ENCODE results near the gene IGFALS. TPM values are rescaled to one million over a fixed set of nuclear protein-coding genes. Genes with fewer than 3 reads are reported as not detected.

IGFALS gene
- total RNA-seq, 2 donors from 2014 or later = 0.28 to 0.54 TPM

DNA sequence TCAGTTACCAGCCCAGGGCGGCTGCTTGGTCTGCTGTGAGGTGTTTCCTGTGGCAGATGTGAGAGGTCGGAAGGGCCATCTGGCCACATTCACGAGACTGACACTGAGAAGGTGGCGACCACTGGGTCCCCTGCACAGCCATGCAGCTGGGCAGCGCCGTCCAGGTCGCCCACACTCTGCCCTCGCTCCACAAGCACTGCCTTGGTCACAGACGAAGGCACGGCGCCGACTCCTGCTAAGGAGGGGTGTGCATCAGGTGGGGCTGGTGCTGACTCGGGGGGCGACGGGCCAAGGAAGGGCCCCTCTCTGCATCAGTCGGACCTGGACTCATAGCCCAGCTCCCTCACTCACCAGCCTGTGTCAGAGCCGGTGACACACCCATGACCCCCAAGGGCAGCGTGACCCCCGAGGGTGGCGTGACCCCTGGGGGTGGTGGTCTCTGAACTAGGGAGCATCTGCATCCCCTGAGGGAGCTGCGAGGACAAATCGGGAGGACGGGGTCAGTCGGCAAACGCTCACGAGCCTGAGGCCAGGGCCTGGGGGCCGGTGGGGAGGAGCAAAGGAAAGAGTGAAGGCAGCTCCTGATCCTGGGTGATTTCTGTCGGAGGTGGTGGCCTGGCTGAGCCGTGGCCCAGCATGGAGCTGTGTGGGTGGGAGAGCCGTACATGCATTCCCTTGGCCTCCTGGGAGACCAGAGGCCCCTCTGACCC, 52.6 kb downstream of the IGFALS start:
- Histone ChIP-seq H3K4me3 (no peak overlapping the region), H3K27me3 (replicated peaks; ENCODE audit: insufficient read depth) (no peaks in the 10 kb centered on the region), H3K27ac (no peak overlapping the region), H3K36me3 (peaks cover 20% of the 10 kb centered on the region), H3K9me3 (no peaks in the 10 kb centered on the region), H3K4me1 (ENCODE audit: control insufficient read depth in 1 of 2, low read depth in 2 of 2) (no peaks in the 10 kb centered on the region)
- TF ChIP-seq, protein P1, sequence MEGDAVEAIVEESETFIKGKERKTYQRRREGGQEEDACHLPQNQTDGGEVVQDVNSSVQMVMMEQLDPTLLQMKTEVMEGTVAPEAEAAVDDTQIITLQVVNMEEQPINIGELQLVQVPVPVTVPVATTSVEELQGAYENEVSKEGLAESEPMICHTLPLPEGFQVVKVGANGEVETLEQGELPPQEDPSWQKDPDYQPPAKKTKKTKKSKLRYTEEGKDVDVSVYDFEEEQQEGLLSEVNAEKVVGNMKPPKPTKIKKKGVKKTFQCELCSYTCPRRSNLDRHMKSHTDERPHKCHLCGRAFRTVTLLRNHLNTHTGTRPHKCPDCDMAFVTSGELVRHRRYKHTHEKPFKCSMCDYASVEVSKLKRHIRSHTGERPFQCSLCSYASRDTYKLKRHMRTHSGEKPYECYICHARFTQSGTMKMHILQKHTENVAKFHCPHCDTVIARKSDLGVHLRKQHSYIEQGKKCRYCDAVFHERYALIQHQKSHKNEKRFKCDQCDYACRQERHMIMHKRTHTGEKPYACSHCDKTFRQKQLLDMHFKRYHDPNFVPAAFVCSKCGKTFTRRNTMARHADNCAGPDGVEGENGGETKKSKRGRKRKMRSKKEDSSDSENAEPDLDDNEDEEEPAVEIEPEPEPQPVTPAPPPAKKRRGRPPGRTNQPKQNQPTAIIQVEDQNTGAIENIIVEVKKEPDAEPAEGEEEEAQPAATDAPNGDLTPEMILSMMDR (IDR thresholded peaks at IDR 0.05) = no peak
- ATAC-seq (ENCODE audit: insufficient number of reproducible peaks, low FRiP score, low read depth) (no peak), DNase-seq (ENCODE audit: low spot score) (no peak)

Other genes with a start within 250 kb of the IGFALS start
- 10 to 100 TPM; 13.7 to 19.2 TPM for gene IFT140, start 181.6 kb downstream of the IGFALS start, total RNA-seq
- 10 to 100 TPM; 15.0 to 21.4 TPM for gene CRAMP1, start 181.3 kb downstream of the IGFALS start, total RNA-seq
- 10 to 100 TPM; 17.1 to 26.1 TPM for gene JPT2, start 115.4 kb downstream of the IGFALS start, total RNA-seq
- 100 to 1,000 TPM; 109 to 111 TPM for gene MAPK8IP3, start 87.5 kb downstream of the IGFALS start, total RNA-seq
- gene NME3, start 22.2 kb downstream of the IGFALS start, total RNA-seq = 100 to 1,000 TPM in 1 of 2 donors, 10 to 100 TPM in 1; 68.1 to 165 TPM
- 10 to 100 TPM; 23.4 to 29.2 TPM for gene EME2, start 20.9 kb downstream of the IGFALS start, total RNA-seq
- gene MRPS34, start 20.6 kb downstream of the IGFALS start, total RNA-seq = 10 to 100 TPM; 36.9 to 48.3 TPM
- 10 to 100 TPM; 60.9 to 79.3 TPM for gene SPSB3, start 11.1 kb downstream of the IGFALS start, total RNA-seq
- 10 to 100 TPM; 64.6 to 68.5 TPM for gene NUBP2, start 10.7 kb downstream of the IGFALS start, total RNA-seq
- gene HAGH, start 33.1 kb upstream of the IGFALS start, total RNA-seq = 100 to 1,000 TPM in 1 of 2 donors, 10 to 100 TPM in 1; 99.8 to 183 TPM
- 10 to 100 TPM; 14.4 to 17.5 TPM for gene FAHD1, start 33.5 kb upstream of the IGFALS start, total RNA-seq
- not detected for gene MEIOB, start 78.5 kb upstream of the IGFALS start, total RNA-seq
- not detected for gene HS3ST6, start 124.7 kb upstream of the IGFALS start, total RNA-seq
- 10 to 100 TPM; 21.2 to 37.6 TPM for gene MSRB1, start 149.5 kb upstream of the IGFALS start, total RNA-seq
- gene RPL3L, start 161.0 kb upstream of the IGFALS start, total RNA-seq = not detected
- gene NDUFB10, start 165.8 kb upstream of the IGFALS start, total RNA-seq = 100 to 1,000 TPM; 108 to 197 TPM
- 100 to 1,000 TPM; 702 to 834 TPM for gene RPS2, start 171.1 kb upstream of the IGFALS start, total RNA-seq
- gene RNF151, start 173.2 kb upstream of the IGFALS start, total RNA-seq = not detected
- 10 to 100 TPM; 22.2 to 44.8 TPM for gene TBL3, start 178.3 kb upstream of the IGFALS start, total RNA-seq
- not detected for gene NOXO1, start 187.8 kb upstream of the IGFALS start, total RNA-seq
- 10 to 100 TPM; 12.4 to 14.6 TPM for gene GFER, start 190.5 kb upstream of the IGFALS start, total RNA-seq
- gene SYNGR3, start 196.3 kb upstream of the IGFALS start, total RNA-seq = 1 to 10 TPM in 1 of 2 donors, under 1 TPM in 1; 0.49 to 1.5 TPM
- gene ZNF598, start 216.1 kb upstream of the IGFALS start, total RNA-seq = 10 to 100 TPM; 65.8 to 68.5 TPM
- gene NPW, start 226.1 kb upstream of the IGFALS start, total RNA-seq = not detected
- gene NHERF2, start 233.2 kb upstream of the IGFALS start, total RNA-seq = 10 to 100 TPM; 66.0 to 84.1 TPM